Loucy (cell line): ENCODE results near the gene OGT.

Source experiments
- H2AFZ ChIP-seq: fragments of 200-600 bp; sonication (generic); 2 replicates; pipeline ENCODE4 v1.6.0; 2016; ENCODE audit warnings: antibody characterized with exemption, mild to moderate bottlenecking, low read length, moderate library complexity
- H3F3A ChIP-seq: fragments of 200-600 bp; 2 replicates; pipeline ENCODE4 v1.6.0; 2016; ENCODE audit warnings: antibody characterized with exemption, low read depth, mild to moderate bottlenecking
- H3K27me3 ChIP-seq: fragments of 200-600 bp; sonication (generic); 2 replicates; pipeline ENCODE4 v1.6.1; 2014; ENCODE audit warnings: low read length, mild to moderate bottlenecking; ENCODE audit not compliant: insufficient read depth, poor library complexity, severe bottlenecking
- H3K36me3 ChIP-seq: fragments of 200-600 bp; sonication (generic); 2 replicates; pipeline ENCODE4 v1.6.1; 2016; ENCODE audit warnings: low read length; ENCODE audit not compliant: insufficient read depth
- H3K4me1 ChIP-seq: fragments of 200-600 bp; sonication (generic); 2 replicates; pipeline ENCODE4 v1.5.1; 2014; ENCODE audit warnings: low read length, mild to moderate bottlenecking; ENCODE audit not compliant: insufficient read depth, poor library complexity, severe bottlenecking
- H3K4me2 ChIP-seq: fragments of 200-600 bp; sonication (generic); 2 replicates; pipeline ENCODE4 v1.6.0; 2014; ENCODE audit warnings: antibody characterized with exemption, low read length, low read depth, mild to moderate bottlenecking; ENCODE audit not compliant: poor library complexity, severe bottlenecking
- H3K4me3 ChIP-seq: fragments of 200-600 bp; sonication (generic); 2 replicates; pipeline ENCODE4 v1.5.1; 2014; ENCODE audit warnings: low read length, mild to moderate bottlenecking, mixed read lengths; ENCODE audit not compliant: poor library complexity, severe bottlenecking
- H3K79me2 ChIP-seq: fragments of 200-600 bp; sonication (generic); 2 replicates; pipeline ENCODE4 v1.6.1; 2014; ENCODE audit warnings: low read length; ENCODE audit not compliant: insufficient read depth
- H3K9ac ChIP-seq: fragments of 200-600 bp; sonication (generic); 2 replicates; pipeline ENCODE4 v1.6.0; 2014; ENCODE audit warnings: mild to moderate bottlenecking, low read depth, low read length, moderate library complexity; ENCODE audit not compliant: poor library complexity, severe bottlenecking
- H3K9me2 ChIP-seq: fragments of 200-600 bp; sonication (generic); replicated peaks from 2 replicates; pipeline ENCODE4 v1.6.1; 2016; ENCODE audit warnings: low read depth, low read length, mixed read lengths
- H3K9me3 ChIP-seq: fragments of 200-600 bp; sonication (generic); 2 replicates; pipeline ENCODE4 v1.6.1; 2014; ENCODE audit warnings: mild to moderate bottlenecking, antibody characterized with exemption, low read length, low read depth; ENCODE audit not compliant: insufficient read depth
- H4K20me1 ChIP-seq: fragments of 200-600 bp; sonication (generic); 2 replicates; pipeline ENCODE4 v1.6.0; 2014; ENCODE audit warnings: antibody characterized with exemption, low read length, mild to moderate bottlenecking; ENCODE audit not compliant: insufficient read depth, poor library complexity, severe bottlenecking
- EZH2phosphoT487 ChIP-seq: fragments of 200-600 bp; IDR thresholded peaks from 2 replicates; pipeline ENCODE4 v1.6.1; 2018; ENCODE audit warnings: antibody characterized with exemption, mild to moderate bottlenecking, moderate library complexity, borderline replicate concordance
- TF ChIP-seq, protein P1 (sequence below): fragments of 200-600 bp; sonication (generic); conservative IDR thresholded peaks from 2 replicates; pipeline ENCODE4 v1.5.1; 2014; ENCODE audit warnings: mild to moderate bottlenecking, antibody characterized with exemption, low read length

Gene OGT

DNA sequence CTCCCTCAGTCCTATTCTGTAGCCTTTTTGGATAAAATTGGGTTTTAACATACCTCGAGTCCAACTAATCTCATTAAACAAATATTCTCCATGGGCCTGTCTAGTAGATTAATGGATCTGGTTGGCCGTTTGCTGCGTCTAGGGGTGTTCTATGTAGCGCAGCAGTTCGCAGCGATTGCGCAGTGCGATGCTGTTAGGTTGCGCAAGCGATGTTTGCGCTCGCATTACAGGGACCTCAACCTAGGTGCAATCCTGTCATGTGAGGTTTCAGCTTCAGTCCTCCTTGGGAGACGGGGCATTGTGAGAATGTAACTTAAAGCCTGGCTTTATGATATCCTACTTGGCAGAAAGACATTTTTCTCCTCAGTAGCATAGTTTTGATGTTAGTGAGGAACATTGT is 14.0 kb downstream of the OGT start:
- Histone ChIP-seq H4K20me1 (peaks cover 73% of the 10 kb centered on the region), H3K9me3 (no peaks in the 10 kb centered on the region), H3F3A (no peaks in the 10 kb centered on the region), H3K27me3 (no peaks in the 10 kb centered on the region), H3K4me3 (no peak overlapping the region), H3K36me3 (peaks cover 80% of the 10 kb centered on the region; the same call in 1 of the 2 replicates), H3K9me2 (no peaks in the 10 kb centered on the region), H3K4me1 (peaks cover 5% of the 10 kb centered on the region), H3K79me2 (peaks cover 83% of the 10 kb centered on the region), H3K4me2 (no peak overlapping the region), H2AFZ (no peak overlapping the region), H3K9ac (no peak overlapping the region)
- TF ChIP-seq, protein P1, sequence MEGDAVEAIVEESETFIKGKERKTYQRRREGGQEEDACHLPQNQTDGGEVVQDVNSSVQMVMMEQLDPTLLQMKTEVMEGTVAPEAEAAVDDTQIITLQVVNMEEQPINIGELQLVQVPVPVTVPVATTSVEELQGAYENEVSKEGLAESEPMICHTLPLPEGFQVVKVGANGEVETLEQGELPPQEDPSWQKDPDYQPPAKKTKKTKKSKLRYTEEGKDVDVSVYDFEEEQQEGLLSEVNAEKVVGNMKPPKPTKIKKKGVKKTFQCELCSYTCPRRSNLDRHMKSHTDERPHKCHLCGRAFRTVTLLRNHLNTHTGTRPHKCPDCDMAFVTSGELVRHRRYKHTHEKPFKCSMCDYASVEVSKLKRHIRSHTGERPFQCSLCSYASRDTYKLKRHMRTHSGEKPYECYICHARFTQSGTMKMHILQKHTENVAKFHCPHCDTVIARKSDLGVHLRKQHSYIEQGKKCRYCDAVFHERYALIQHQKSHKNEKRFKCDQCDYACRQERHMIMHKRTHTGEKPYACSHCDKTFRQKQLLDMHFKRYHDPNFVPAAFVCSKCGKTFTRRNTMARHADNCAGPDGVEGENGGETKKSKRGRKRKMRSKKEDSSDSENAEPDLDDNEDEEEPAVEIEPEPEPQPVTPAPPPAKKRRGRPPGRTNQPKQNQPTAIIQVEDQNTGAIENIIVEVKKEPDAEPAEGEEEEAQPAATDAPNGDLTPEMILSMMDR: no peak
- no peak for TF ChIP-seq EZH2phosphoT487

DNA sequence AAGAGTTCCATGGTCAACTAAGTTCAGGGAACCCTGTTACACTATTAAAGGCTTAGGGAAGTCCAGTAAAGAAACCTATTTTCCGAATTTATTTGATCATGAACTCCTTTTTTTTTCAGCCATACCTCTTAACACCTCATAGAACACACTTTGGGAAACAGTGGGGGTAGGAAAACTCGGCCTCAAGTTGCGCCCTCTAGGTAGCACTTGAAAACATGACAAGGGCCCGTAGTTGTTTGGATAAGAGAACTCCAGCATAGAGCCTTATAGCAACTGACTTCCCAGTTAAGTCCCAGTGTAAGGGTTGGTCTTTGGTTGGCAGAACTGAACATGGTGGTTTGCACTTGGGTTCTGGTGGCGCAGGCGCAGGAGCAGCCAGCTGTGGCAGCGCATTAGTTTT is 14.4 kb downstream of the OGT start:
- no peak overlapping the region for H2AFZ ChIP-seq
- H3K4me3 ChIP-seq: no peak overlapping the region
- no peaks in the 10 kb centered on the region for H3F3A ChIP-seq
- H3K9me2 ChIP-seq: no peaks in the 10 kb centered on the region
- H3K4me2 ChIP-seq: no peak overlapping the region
- H4K20me1 ChIP-seq: peaks cover 68% of the 10 kb centered on the region
- no peaks in the 10 kb centered on the region for H3K27me3 ChIP-seq
- H3K36me3 ChIP-seq: peaks cover 76% of the 10 kb centered on the region; the same call in 1 of the 2 replicates
- H3K79me2 ChIP-seq: peaks cover 78% of the 10 kb centered on the region
- no peaks in the 10 kb centered on the region for H3K4me1 ChIP-seq
- TF ChIP-seq, protein P1: no peak; the same call in 1 of the 2 replicates
- TF ChIP-seq EZH2phosphoT487: no peak
- no peaks in the 10 kb centered on the region for H3K9me3 ChIP-seq
- H3K9ac ChIP-seq: no peak overlapping the region

DNA sequence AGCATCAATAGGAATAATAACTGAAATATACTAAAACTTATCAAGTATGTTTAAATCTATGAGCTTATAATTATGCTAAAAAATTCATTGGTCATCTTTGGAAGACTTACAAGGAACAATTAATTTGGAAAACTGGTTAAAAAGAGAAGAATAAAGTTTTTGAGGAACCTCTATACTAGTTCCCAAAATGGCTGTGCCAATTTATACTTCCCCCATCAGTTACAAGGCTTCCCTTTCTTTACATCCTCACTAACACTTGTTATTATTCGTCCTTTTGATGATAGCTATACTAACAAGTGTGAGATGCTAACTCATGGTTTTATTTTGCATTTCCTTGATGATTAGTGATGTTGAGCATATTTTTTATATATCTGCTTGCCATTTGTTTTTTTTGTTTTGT is 17.1 kb downstream of the OGT start:
- H3K4me3 ChIP-seq: no peak overlapping the region
- TF ChIP-seq, protein P1: no peak
- TF ChIP-seq EZH2phosphoT487: no peak
- no peak overlapping the region for H2AFZ ChIP-seq
- H3K36me3 ChIP-seq: peaks cover 69% of the 10 kb centered on the region; the same call in 1 of the 2 replicates
- no peaks in the 10 kb centered on the region for H3K9me3 ChIP-seq
- no peak overlapping the region for H3K9ac ChIP-seq
- H3K4me2 ChIP-seq: no peak overlapping the region
- no peaks in the 10 kb centered on the region for H3K4me1 ChIP-seq
- peaks cover 46% of the 10 kb centered on the region for H4K20me1 ChIP-seq
- H3K79me2 ChIP-seq: peaks cover 57% of the 10 kb centered on the region
- H3K9me2 ChIP-seq: no peaks in the 10 kb centered on the region
- no peaks in the 10 kb centered on the region for H3K27me3 ChIP-seq
- H3F3A ChIP-seq: no peaks in the 10 kb centered on the region
